HepG2 (cell line): ENCODE data around the gene SMDT1. TPM values are rescaled to one million over a fixed set of nuclear protein-coding genes. Genes with fewer than 3 reads are reported as not detected.

Experiments used
- ATAD3A ChIP-seq: sonication (generic); formaldehyde crosslinking; IDR thresholded peaks from 2 replicates; pipeline ENCODE4 v1.4.0; 2020; ENCODE audit warnings: missing genetic modification reagents
- CAMTA2 ChIP-seq: sonication (generic); formaldehyde crosslinking; IDR thresholded peaks from 2 replicates; pipeline ENCODE4 v1.4.0; 2020; ENCODE audit warnings: mild to moderate bottlenecking, missing genetic modification reagents, borderline replicate concordance
- DPF2 ChIP-seq: sonication (generic); formaldehyde crosslinking; IDR thresholded peaks from 2 replicates; pipeline ENCODE4 v1.4.0; 2020; ENCODE audit warnings: mild to moderate bottlenecking, low read depth, missing genetic modification reagents, borderline replicate concordance
- KLF12 ChIP-seq: sonication (generic); formaldehyde crosslinking; IDR thresholded peaks from 2 replicates; pipeline ENCODE4 v1.4.0; 2020; ENCODE audit warnings: missing genetic modification reagents, borderline replicate concordance
- MAZ ChIP-seq, 2 experiments: sonication (generic) in 1 of 2; formaldehyde crosslinking in 1 of 2; IDR thresholded peaks; 2 replicates each; pipeline versions ENCODE4 v1.5.0 to v1.6.1; 2012 to 2020; ENCODE audit warnings: low read depth in 2 of 2, mild to moderate bottlenecking in 2 of 2, borderline replicate concordance in 1 of 2, improper control_type of control experiment in 1 of 2, low read length in 1 of 2, missing genetic modification reagents in 1 of 2, moderate library complexity in 1 of 2
- MEIS2 ChIP-seq: sonication (generic); formaldehyde crosslinking; IDR thresholded peaks from 2 replicates; pipeline ENCODE4 v1.9.0; 2021; ENCODE audit warnings: mild to moderate bottlenecking, missing genetic modification reagents
- MIER3 ChIP-seq: IDR thresholded peaks from 2 replicates; pipeline ENCODE4 v1.6.1; 2016; ENCODE audit warnings: missing compliant biosample characterization, borderline replicate concordance
- MLX ChIP-seq: IDR thresholded peaks from 2 replicates; pipeline ENCODE4 v1.6.1; 2016
- SMAD9 ChIP-seq: sonication (generic); formaldehyde crosslinking; IDR thresholded peaks from 2 replicates; pipeline ENCODE4 v1.5.1; 2020; ENCODE audit warnings: mild to moderate bottlenecking, missing genetic modification reagents
- ZBTB10 ChIP-seq: sonication (generic); formaldehyde crosslinking; IDR thresholded peaks from 2 replicates; pipeline ENCODE4 v1.4.0; 2020; ENCODE audit warnings: missing genetic modification reagents, borderline replicate concordance
- ZFP91 ChIP-seq: sonication (generic); formaldehyde crosslinking; IDR thresholded peaks from 2 replicates; pipeline ENCODE4 v1.9.0; 2022; ENCODE audit warnings: missing genetic modification reagents, mild to moderate bottlenecking, borderline replicate concordance
- ZMYM4 ChIP-seq: sonication (generic); formaldehyde crosslinking; IDR thresholded peaks from 2 replicates; pipeline ENCODE4 v1.8.1; 2023; ENCODE audit warnings: mild to moderate bottlenecking, missing genetic modification reagents
- ZNF121 ChIP-seq: sonication (generic); formaldehyde crosslinking; IDR thresholded peaks from 2 replicates; pipeline ENCODE4 v1.5.0; 2020; ENCODE audit warnings: mild to moderate bottlenecking, missing genetic modification reagents
- ZNF235 ChIP-seq: sonication (generic); formaldehyde crosslinking; IDR thresholded peaks from 2 replicates; pipeline ENCODE4 v1.8.1; 2023; ENCODE audit warnings: mild to moderate bottlenecking, missing genetic modification reagents, borderline replicate concordance
- ZNF343 ChIP-seq: sonication (generic); formaldehyde crosslinking; IDR thresholded peaks from 2 replicates; pipeline ENCODE4 v1.4.0; 2020; ENCODE audit warnings: mild to moderate bottlenecking, missing genetic modification reagents
- ZNF512B ChIP-seq: sonication (generic); formaldehyde crosslinking; IDR thresholded peaks from 2 replicates; pipeline ENCODE4 v1.5.1; 2020; ENCODE audit warnings: missing genetic modification reagents, mild to moderate bottlenecking, borderline replicate concordance
- ZNF547 ChIP-seq: sonication (generic); formaldehyde crosslinking; IDR thresholded peaks from 2 replicates; pipeline ENCODE4 v1.5.1; 2020; ENCODE audit warnings: mild to moderate bottlenecking, missing genetic modification reagents
- ZNF614 ChIP-seq: IDR thresholded peaks from 2 replicates; pipeline ENCODE4 v1.6.1; 2018; ENCODE audit warnings: missing biosample characterization, missing genetic modification reagents, inconsistent platforms, borderline replicate concordance
- ZNF724P ChIP-seq: sonication (generic); formaldehyde crosslinking; IDR thresholded peaks from 2 replicates; pipeline ENCODE4 v1.8.0; 2022; ENCODE audit warnings: missing genetic modification reagents, borderline replicate concordance
- ZNF879 ChIP-seq: sonication (generic); formaldehyde crosslinking; IDR thresholded peaks from 2 replicates; pipeline ENCODE4 v1.8.1; 2023; ENCODE audit warnings: missing genetic modification reagents
- polyA plus RNA-seq, 8 experiments: library from polyadenylated mRNA; depleted of rRNA in 3 of 8; stranded (reverse) in 7 of 8; unstranded in 1 of 8; fragments of >200 nt; fragmentation: Illumina TruSeq in 4 of 8; extraction: Trizol in 4 of 8; gene quantifications; 2 replicates each; pipeline versions ENCODE4 v1.2.1 to v1.2.3, GENCODE V29; 2011 to 2016; ENCODE audit warnings: low read depth in 4 of 8, missing spikeins in 1 of 8, mixed read lengths in 1 of 8; ENCODE audit not compliant: insufficient read depth in 1 of 8
- total RNA-seq, 5 experiments: library from RNA; depleted of rRNA; stranded (reverse); fragments of >200 nt; fragmentation: Illumina TruSeq; extraction: Trizol; gene quantifications; 2 replicates each; pipeline ENCODE4 v1.2.3, GENCODE V29; 2016; ENCODE audit warnings: low read depth in 1 of 5

SMDT1 gene
- total and polyA plus RNA-seq, 2 of the 13 experiments (the other 11 are each of a cell fraction or from before 2014, with no cell fraction given), result 8.3 to 26.6 TPM

GRCh38 chr22:42090596-42091454 is 11.3 kb downstream of the SMDT1 start, which contains the start of gene NDUFA6 (continued):
- TF ChIP-seq ZNF512B (CRISPR knock-in tag) (no peak), ZBTB10 (CRISPR knock-in tag) (peak; percentile 43; the same call in 1 of the 2 replicates), MIER3 (CRISPR knock-in tag) (0 out of 2 replicates have a peak, but pooled peaks have one; percentile 46), ZFP91 (CRISPR knock-in tag) (peak; percentile 85; the same call in 1 of the 2 replicates), MLX (CRISPR knock-in tag) (no peak), ZNF235 (CRISPR knock-in tag) (no peak), ZNF343 (CRISPR knock-in tag) (no peak), ZNF724P (CRISPR knock-in tag) (no peak), DPF2 (CRISPR knock-in tag) (no peak), ZNF121 (CRISPR knock-in tag) (no peak; the same call in 1 of the 2 replicates), SMAD9 (CRISPR knock-in tag) (peak; percentile 84), MAZ (IDR thresholded peaks at IDR 0.05; ENCODE audit: borderline replicate concordance, low read depth, low read length) (peak; percentile 45; the same call in 1 of the 2 replicates), MAZ (CRISPR knock-in tag; IDR thresholded peaks at IDR 0.05; ENCODE audit: low read depth) (peak; percentile 55), CAMTA2 (peak; percentile 86; the same call in 1 of the 2 replicates), ZNF614 (CRISPR knock-in tag) (peak; percentile 61; the same call in 1 of the 2 replicates), ATAD3A (no peak), ZNF879 (CRISPR knock-in tag) (no peak), ZNF547 (CRISPR knock-in tag) (peak; percentile 90; the same call in 1 of the 2 replicates), KLF12 (peak; percentile 47; the same call in 1 of the 2 replicates), ZMYM4 (CRISPR knock-in tag) (peak; percentile 83), MEIS2 (peak; percentile 55; the same call in 1 of the 2 replicates)
